HCT116 (cell line): ENCODE data around the gene TCEA2. TPM values are rescaled to one million over a fixed set of nuclear protein-coding genes. Genes with fewer than 3 reads are reported as not detected.

Source experiments
- ATAC-seq: fragments of 200-7000 bp; cut with Tn5 transposase; 2 replicates; pipeline ENCODE4 v1.9.1; 2020; ENCODE audit warnings: mild to moderate bottlenecking, moderate library complexity
- BruUV-seq: library from RNA; stranded (reverse); fragments of 400-500 nt; replicated peaks from 2 replicates; lab custom pipeline; 2021; lab: Mats Ljungman, UMichigan
- CTCF ChIA-PET: fragments of 300-600 bp; sonication (Branson Sonifier 250); formaldehyde crosslinking; loops from one replicate; lab custom pipeline; 2021; ENCODE audit warnings: antibody characterized with exemption; lab: Charles Lee
- POLR2A ChIA-PET: fragments of 300-600, 350-600 bp; sonication (Branson Sonifier 250); formaldehyde crosslinking; loops from one replicate; lab custom pipeline; 2021; ENCODE audit warnings: antibody characterized with exemption; lab: Charles Lee
- RAD21 ChIA-PET, 2 experiments: fragments of 300-600 bp; sonication (Branson Sonifier 250); formaldehyde crosslinking; loops; one replicate each; lab custom pipeline; 2023; ENCODE audit warnings: low total read pairs in 2 of 2; ENCODE audit not compliant: uncharacterized antibody in 2 of 2, unreplicated experiment in 2 of 2, low non-redundant PET in 1 of 2; lab: Charles Lee
- DNase-seq: peaks from one replicate; pipeline ENCODE4 v3.0.0-alpha.2; 2010; ENCODE audit warnings: low read depth, low spot score
- H2AFZ ChIP-seq: fragments of 200-600 bp; shearing (Covaris generic), sonication (generic); 2 replicates; pipeline ENCODE4 v1.6.1; 2017; ENCODE audit warnings: low read depth, mixed run types, mixed read lengths, antibody characterized with exemption, low read length; ENCODE audit not compliant: poor library complexity, severe bottlenecking
- H3K27ac ChIP-seq: 2 replicates; pipeline ENCODE4 v1.5.1; 2012; ENCODE audit warnings: low read depth, low read length
- H3K27me3 ChIP-seq: fragments of 200-600 bp; sonication (generic); 2 replicates; pipeline ENCODE4 v1.6.1; 2016; ENCODE audit warnings: mixed run types, low read length, mixed read lengths; ENCODE audit not compliant: insufficient read depth
- H3K36me3 ChIP-seq, 2 experiments: fragments of 200-500 bp in 1 of 2; fragments of 200-600 bp in 1 of 2; sonication (Bioruptor generic) in 1 of 2; sonication (generic) in 1 of 2; 2 replicates each; pipeline versions ENCODE4 v1.5.1 to v1.6.1; 2014 to 2016; ENCODE audit warnings: low read length in 2 of 2, inconsistent platforms in 1 of 2, mixed read lengths in 1 of 2, mixed run types in 1 of 2; ENCODE audit not compliant: insufficient read depth in 2 of 2, control insufficient read depth in 1 of 2
- H3K4me1 ChIP-seq, 2 experiments: fragments of 200-600 bp in 1 of 2; sonication (generic) in 1 of 2; 2 replicates each; pipeline versions ENCODE4 v1.5.1 to v1.6.1; 2012 to 2017; ENCODE audit warnings: low read length in 2 of 2, inconsistent platforms in 1 of 2, mild to moderate bottlenecking in 1 of 2, mixed read lengths in 1 of 2, mixed run types in 1 of 2, moderate library complexity in 1 of 2; ENCODE audit not compliant: insufficient read depth in 2 of 2, control insufficient read depth in 1 of 2
- H3K4me2 ChIP-seq: fragments of 200-600 bp; sonication (generic); 2 replicates; pipeline ENCODE4 v1.6.1; 2017; ENCODE audit warnings: mixed run types, low read length, mixed read lengths
- H3K4me3 ChIP-seq, 2 experiments: fragments of 200-600 bp in 1 of 2; sonication (generic) in 1 of 2; replicated peaks in 1 of 2; 2 replicates each; pipeline ENCODE4 v1.5.1; 2011 to 2016; ENCODE audit warnings: low read length in 2 of 2, control low read depth in 1 of 2, low read depth in 1 of 2, mild to moderate bottlenecking in 1 of 2, mixed read lengths in 1 of 2, mixed run types in 1 of 2
- H3K79me2 ChIP-seq: fragments of 200-600 bp; sonication (generic); 2 replicates; pipeline ENCODE4 v1.6.1; 2017; ENCODE audit warnings: mild to moderate bottlenecking, mixed run types, low read length, moderate library complexity, mixed read lengths; ENCODE audit not compliant: insufficient read depth
- H3K9ac ChIP-seq: fragments of 200-600 bp; sonication (generic); 2 replicates; pipeline ENCODE4 v1.6.1; 2016; ENCODE audit warnings: low read length, mixed read lengths
- H3K9me2 ChIP-seq: fragments of 200-600 bp; sonication (generic), shearing (Covaris generic); 2 replicates; pipeline ENCODE4 v1.6.1; 2017; ENCODE audit warnings: mixed run types, mild to moderate bottlenecking, moderate library complexity; ENCODE audit not compliant: insufficient read depth
- H3K9me3 ChIP-seq, 2 experiments: fragments of 200-500 bp in 1 of 2; fragments of 200-600 bp in 1 of 2; sonication (Bioruptor generic) in 1 of 2; sonication (generic) in 1 of 2; 2 replicates each; pipeline ENCODE4 v1.6.1; 2014 to 2017; ENCODE audit warnings: low read length in 2 of 2, mixed read lengths in 2 of 2, inconsistent platforms in 1 of 2, low read depth in 1 of 2, mild to moderate bottlenecking in 1 of 2, mixed run types in 1 of 2, moderate library complexity in 1 of 2; ENCODE audit not compliant: control insufficient read depth in 1 of 2, insufficient read depth in 1 of 2
- H4K20me1 ChIP-seq: fragments of 200-600 bp; sonication (generic), shearing (Covaris generic); 2 replicates; pipeline ENCODE4 v1.6.1; 2017; ENCODE audit warnings: mixed run types, mild to moderate bottlenecking, moderate library complexity; ENCODE audit not compliant: insufficient read depth
- ATF3 ChIP-seq: IDR thresholded peaks from 2 replicates; pipeline ENCODE4 v1.6.1; 2012
- CTCF ChIP-seq, 3 experiments: fragments of 200-600 bp in 1 of 3; sonication (generic) in 1 of 3; IDR thresholded peaks in 2 of 3; conservative IDR thresholded peaks in 1 of 3; 2 replicates each; pipeline ENCODE4 v1.5.1; 2012 to 2017; ENCODE audit warnings: low read depth in 2 of 3, low read length in 2 of 3, antibody characterized with exemption in 1 of 3, borderline replicate concordance in 1 of 3, control low read depth in 1 of 3, mild to moderate bottlenecking in 1 of 3, mixed read lengths in 1 of 3, mixed run types in 1 of 3, moderate library complexity in 1 of 3; ENCODE audit not compliant: insufficient read depth in 1 of 3
- EZH2 ChIP-seq: fragments of 200-600 bp; sonication (generic); IDR thresholded peaks from 2 replicates; pipeline ENCODE4 v1.6.1; 2017; ENCODE audit warnings: antibody characterized with exemption, mixed run types
- POLR2A ChIP-seq: IDR thresholded peaks from 2 replicates; pipeline ENCODE4 v1.7.0; 2011; ENCODE audit warnings: borderline replicate concordance; ENCODE audit not compliant: insufficient read depth, insufficient read length; ENCODE audit errors: extremely low read depth
- SIN3A ChIP-seq: IDR thresholded peaks from 2 replicates; pipeline ENCODE4 v1.6.1; 2012; ENCODE audit warnings: low read depth
- SP1 ChIP-seq: IDR thresholded peaks from 2 replicates; pipeline ENCODE4 v1.6.1; 2012; ENCODE audit warnings: low read depth
- SRF ChIP-seq: IDR thresholded peaks from 2 replicates; pipeline ENCODE4 v1.6.1; 2012; ENCODE audit warnings: low read depth
- ZBTB33 ChIP-seq: IDR thresholded peaks from 2 replicates; pipeline ENCODE4 v1.6.1; 2011; ENCODE audit warnings: mild to moderate bottlenecking, low read length, moderate library complexity; ENCODE audit not compliant: insufficient replicate concordance; ENCODE audit errors: extremely low read depth
- ZFX ChIP-seq: fragments of 450-650 bp; IDR thresholded peaks from 2 replicates; pipeline ENCODE4 v1.6.1; 2017
- intact Hi-C: fragments of 100-400 bp; cut with micrococcal nuclease; formaldehyde crosslinking; loops from 2 replicates; pipeline ENCODE4 v1.10.0; 2022
- total RNA-seq: library from RNA; stranded (reverse); gene quantifications from one replicate; pipeline ENCODE4 v1.2.1, GENCODE V29; 2021; ENCODE audit not compliant: unreplicated experiment

TCEA2 gene
- total RNA-seq, 1 experiment from 2014 or later: 29.7 TPM

- Histone ChIP-seq H3K4me2 (no peak overlapping the region), H2AFZ (no peak overlapping the region), H3K4me1 (peaks cover 9 to 14% of the 10 kb centered on the region in 2 experiments), H4K20me1 (no peaks in the 10 kb centered on the region), H3K36me3 (no peaks in the 10 kb centered on the region), H3K79me2 (peaks cover 9% of the 10 kb centered on the region; the same call in 1 of the 2 replicates), H3K27me3 (no peaks in the 10 kb centered on the region), H3K4me3 (no peak overlapping the region), H3K27ac (no peak overlapping the region), H3K9me3 (no peaks in the 10 kb centered on the region), H3K9ac (no peak overlapping the region), H3K9me2 (no peaks in the 10 kb centered on the region)
- no peak for DNase-seq
- ChIA-PET RAD21 (no interaction called here), CTCF (interaction anchor here (0.6 kb wide), 1 partner anchor 533 kb away, joined by 7 read pairs; no protein-coding TSS in a partner anchor), POLR2A (no interaction called here)
- no TSS peak for BruUV-seq
- intact Hi-C loops: no loop called here
- no peak for ATAC-seq
- no peak for TF ChIP-seq CTCF (IDR thresholded peaks at IDR 0.05 in 2 of 3, conservative IDR thresholded peaks at IDR 0.05 in 1 of 3; ENCODE audit: borderline replicate concordance in 1 of 3, insufficient read depth in 1 of 3, low read depth in 2 of 3, low read length in 2 of 3)
- TF ChIP-seq SRF: no peak
- TF ChIP-seq ZFX: no peak
- TF ChIP-seq SP1: no peak
- no peak for TF ChIP-seq SIN3A
- no peak for TF ChIP-seq ZBTB33
- TF ChIP-seq ATF3: no peak
- TF ChIP-seq POLR2A: no peak
- no peak for TF ChIP-seq EZH2
Measured at GRCh38 chr20:64074963-64075362, 12.0 kb downstream of the TCEA2 start.
